Left hindlimb (tissue), 1 donor: ENCODE results near the gene POC1A.
"Not testable (repeated sequence)": the region's sequence is repeated elsewhere in the genome, so short reads cannot be mapped to it uniquely, and the experiment has no call there.

Experiments used
- DNase-seq: peaks from one replicate; pipeline ENCODE4 v3.0.0-alpha.2; 2018

Gene POC1A

GRCh38 chr3:52044869-52045619 is 109.2 kb downstream of the POC1A start:
- no peak for DNase-seq

- no peak for DNase-seq
These were observed 110.5 kb downstream of the POC1A start for GRCh38 chr3:52043750-52044149.

GRCh38 chr3:52043039-52043438 is 111.2 kb downstream of the POC1A start:
- not testable (repeated sequence) for DNase-seq

DNA sequence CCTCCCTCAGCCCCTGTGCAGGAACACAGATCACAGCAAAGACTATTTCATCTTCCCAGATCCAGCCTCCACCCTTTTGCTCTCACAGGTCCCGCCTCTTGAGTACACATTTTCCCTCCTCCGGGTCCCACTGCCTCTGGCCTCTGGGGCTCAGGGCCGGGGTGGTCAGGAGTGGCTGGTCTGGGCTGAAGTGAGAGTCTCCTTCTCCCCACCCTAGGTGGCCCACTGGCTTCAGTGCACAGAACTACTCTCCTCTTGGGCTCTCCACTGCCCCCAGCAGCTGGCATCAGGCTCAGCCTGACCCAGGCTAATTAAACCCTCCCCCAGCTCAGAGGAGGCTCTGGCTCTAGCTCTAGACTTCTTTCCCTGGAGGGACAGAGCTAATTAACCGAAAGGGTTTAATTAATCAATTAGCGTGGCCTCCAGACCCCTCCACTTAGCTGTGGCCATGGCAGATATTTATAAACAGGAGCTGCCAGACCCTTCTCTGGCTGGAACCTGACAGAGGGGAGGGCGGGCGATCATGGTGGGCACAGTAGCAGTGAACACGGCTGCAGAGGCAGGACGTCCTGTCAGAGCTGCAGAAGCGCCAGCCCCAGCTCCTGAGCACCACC is 113.0 kb downstream of the POC1A start:
- no peak for DNase-seq

GRCh38 chr3:52040600-52040999 is 113.6 kb downstream of the POC1A start:
- DNase-seq: no peak

DNA sequence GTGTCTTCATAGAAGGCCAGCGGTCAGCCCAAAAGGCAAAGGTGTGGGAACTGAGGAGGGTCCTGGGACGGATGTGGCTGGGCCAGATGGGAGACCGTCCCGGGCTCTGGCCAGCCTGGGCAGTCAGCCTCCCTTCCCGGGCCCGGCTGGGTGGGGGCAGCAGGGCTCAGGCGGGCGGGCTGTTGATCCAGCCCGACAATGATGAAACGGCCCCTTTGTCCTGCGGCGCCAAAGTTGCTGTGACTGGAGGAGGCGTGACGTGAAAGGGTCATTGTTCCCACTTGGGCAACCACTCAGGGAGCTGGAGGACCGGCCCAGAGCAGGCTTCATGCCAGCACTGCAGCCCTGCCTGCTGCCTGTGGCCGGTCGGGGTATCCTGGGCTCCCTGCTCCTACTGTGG is 114.4 kb downstream of the POC1A start:
- DNase-seq: peak; percentile 69

GRCh38 chr3:52039426-52039825 is 114.8 kb downstream of the POC1A start:
- DNase-seq: no peak

- DNase-seq: no peak
These were observed 116.0 kb downstream of the POC1A start for GRCh38 chr3:52038227-52038626.

GRCh38 chr3:52037291-52037690 is 116.9 kb downstream of the POC1A start:
- DNase-seq: no peak

- DNase-seq: no peak
These were observed 117.4 kb downstream of the POC1A start for GRCh38 chr3:52036829-52037228.

GRCh38 chr3:52036222-52036694 is 118.0 kb downstream of the POC1A start:
- DNase-seq: no peak

DNA sequence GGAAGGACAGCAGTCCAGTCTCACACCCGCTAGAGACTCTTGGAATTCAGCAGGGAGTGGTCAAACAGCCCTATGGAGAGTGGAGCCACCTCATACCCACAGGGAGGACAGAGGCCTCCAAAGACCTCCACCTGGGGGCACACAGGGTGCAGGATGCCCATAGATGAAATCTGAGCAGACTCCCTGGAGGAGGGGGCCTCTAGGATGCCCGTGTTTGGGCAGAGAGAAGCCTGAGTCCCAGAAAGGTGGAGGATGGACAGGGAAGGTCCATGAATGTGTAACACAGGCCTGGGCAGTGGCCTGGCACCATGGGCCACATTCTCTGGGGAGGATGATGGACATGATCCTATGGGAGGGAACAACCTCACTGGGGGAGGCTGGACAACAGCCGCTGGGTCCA is 119.6 kb downstream of the POC1A start:
- no peak for DNase-seq

DNA sequence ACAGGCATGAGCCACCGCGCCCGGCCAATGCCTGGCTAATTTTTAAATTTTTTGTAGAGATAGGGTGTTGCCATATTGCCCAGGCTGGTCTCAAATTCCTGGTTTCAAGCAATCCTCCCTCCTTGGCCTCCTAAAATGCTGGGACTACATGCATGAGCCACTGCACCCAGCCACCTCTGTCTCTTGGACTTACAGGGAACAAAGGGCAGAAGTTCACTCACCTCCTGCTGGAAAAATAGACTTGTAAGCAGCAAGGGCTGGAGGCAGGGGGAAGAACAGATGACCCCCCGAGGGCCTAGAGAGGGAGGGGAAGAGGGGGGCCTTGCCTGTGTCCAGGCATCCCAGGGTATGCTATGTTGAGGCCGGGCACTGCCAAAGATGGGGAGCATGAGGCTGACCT is 120.0 kb downstream of the POC1A start:
- DNase-seq: no peak

DNA sequence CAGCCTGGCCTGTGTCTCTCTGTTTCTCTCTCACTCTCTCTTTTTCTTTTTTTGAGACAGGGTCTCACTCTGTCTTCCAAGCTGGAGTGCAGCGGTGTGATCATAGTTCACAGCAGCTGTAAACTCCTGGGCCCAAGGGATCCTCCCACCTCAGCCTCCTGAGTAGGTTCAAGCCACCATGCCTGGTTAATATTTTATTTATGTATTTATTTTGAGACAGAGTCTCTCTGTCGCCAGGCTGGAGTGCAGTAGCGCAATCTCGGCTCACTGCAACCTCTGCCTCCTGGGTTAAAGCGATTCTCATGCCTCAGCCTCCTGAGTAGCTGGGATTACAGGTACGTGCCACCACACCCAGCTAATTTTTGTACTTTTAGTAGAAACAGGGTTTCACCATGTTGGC is 120.5 kb downstream of the POC1A start:
- DNase-seq: not testable (repeated sequence)

GRCh38 chr3:52032702-52033408 is 121.4 kb downstream of the POC1A start:
- DNase-seq: no peak

DNA sequence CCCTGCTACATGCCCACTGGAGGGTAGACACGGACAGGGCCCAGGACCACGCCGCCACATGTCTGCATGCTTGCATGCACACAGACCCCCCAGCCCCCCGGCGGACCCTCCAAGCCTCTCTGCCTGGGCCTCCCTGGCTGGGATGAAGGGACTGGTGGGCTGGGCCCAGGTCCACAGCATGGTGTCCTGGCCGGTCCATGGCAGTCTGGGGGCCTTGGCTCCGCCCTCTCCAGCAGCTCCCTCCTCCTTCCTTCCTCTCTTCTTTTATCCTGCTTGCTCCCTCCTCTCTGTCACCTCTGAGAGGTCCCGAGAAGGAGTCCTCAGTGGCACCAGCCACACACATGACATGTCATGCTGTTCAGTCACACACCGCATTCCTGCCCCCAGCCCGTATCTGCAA is 122.3 kb downstream of the POC1A start:
- DNase-seq: no peak

DNA sequence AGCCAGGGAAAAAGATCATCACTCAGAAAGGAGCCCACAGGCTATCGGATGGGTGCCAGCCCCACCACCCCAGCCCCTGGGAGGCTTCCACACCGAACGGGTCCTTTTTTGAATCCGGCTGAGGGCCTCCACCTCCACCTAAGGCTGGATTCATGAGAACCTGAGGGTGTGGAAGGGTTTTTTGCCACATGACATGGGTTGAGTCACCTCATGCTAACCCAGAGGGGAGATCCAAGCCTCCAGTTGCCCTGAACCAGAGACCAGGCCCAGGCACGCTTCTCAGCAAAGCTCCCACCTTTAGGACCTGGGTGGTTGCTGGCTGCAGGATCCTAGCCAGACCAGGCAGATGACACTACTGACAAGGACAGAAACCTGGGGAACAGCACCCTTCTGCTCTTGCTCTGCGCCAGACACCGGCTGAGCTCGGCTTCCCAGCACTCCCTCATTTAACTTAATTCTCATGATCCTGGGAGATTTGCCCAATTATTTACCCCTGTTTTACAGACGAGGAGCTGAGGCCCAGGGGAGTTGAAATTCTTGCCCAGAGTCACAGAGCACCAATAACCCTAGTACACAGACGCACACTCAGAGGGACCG is 123.4 kb downstream of the POC1A start:
- DNase-seq: no peak

- no peak for DNase-seq
These were observed 124.7 kb downstream of the POC1A start for GRCh38 chr3:52029535-52029934.

GRCh38 chr3:52029053-52029452 is 125.2 kb downstream of the POC1A start:
- no peak for DNase-seq

GRCh38 chr3:52028572-52028971 is 125.7 kb downstream of the POC1A start:
- DNase-seq: no peak

DNA sequence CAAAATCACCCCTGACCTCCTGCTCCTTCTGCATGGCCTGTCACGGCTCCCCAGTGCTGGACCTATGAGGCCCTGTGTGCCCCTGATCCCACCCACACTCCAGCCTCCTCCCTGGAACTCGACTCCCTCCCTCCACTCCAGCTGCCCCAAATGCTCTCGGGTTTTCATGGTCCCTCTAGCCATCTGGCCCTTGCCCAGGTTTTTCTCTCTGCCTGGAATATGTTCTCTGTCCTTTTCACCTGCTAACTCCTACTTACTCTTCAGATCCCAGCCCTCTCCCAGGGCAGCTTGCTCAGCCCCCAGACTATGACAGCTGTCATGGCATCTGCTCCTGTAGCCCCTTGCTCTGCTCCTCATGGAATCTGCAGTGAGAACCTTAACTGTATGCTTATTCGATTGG is 128.2 kb downstream of the POC1A start:
- DNase-seq: no peak

- DNase-seq: no peak
These were observed 128.8 kb downstream of the POC1A start for GRCh38 chr3:52025453-52025852.
